SU-DHL-6 (cell line): ENCODE measurements around the gene ATXN7L1.

Experiments
- H2AFZ ChIP-seq: fragments of 200-600 bp; sonication (generic); 2 replicates; pipeline ENCODE4 v1.6.1; 2014; ENCODE audit warnings: low read depth, mild to moderate bottlenecking, moderate library complexity, mixed read lengths, antibody characterized with exemption, low read length; ENCODE audit not compliant: severe bottlenecking
- H3F3A ChIP-seq: fragments of 200-600 bp; shearing (Covaris generic); 2 replicates; pipeline ENCODE4 v1.6.0; 2016; ENCODE audit warnings: antibody characterized with exemption, mild to moderate bottlenecking; ENCODE audit not compliant: insufficient read depth
- H3K27ac ChIP-seq: fragments of 200-600 bp; sonication (generic); 2 replicates; pipeline ENCODE4 v1.5.1; 2016; ENCODE audit warnings: low read depth, mild to moderate bottlenecking, low read length, moderate library complexity, mixed read lengths
- H3K27me3 ChIP-seq: fragments of 200-600 bp; sonication (generic), shearing (Covaris generic); 2 replicates; pipeline ENCODE4 v1.6.0; 2014; ENCODE audit warnings: mild to moderate bottlenecking, low read length
- H3K36me3 ChIP-seq: fragments of 200-600 bp; sonication (generic); 2 replicates; pipeline ENCODE4 v1.6.1; 2014; ENCODE audit warnings: mild to moderate bottlenecking, low read length, mixed read lengths
- H3K4me2 ChIP-seq: fragments of 300-600, 200-600 bp; shearing (Covaris generic), sonication (generic); 2 replicates; pipeline ENCODE4 v1.6.0; 2014; ENCODE audit warnings: low read length, low read depth, mild to moderate bottlenecking; ENCODE audit not compliant: poor library complexity, severe bottlenecking
- H3K4me3 ChIP-seq: fragments of 200-600 bp; sonication (generic); 2 replicates; pipeline ENCODE4 v1.5.1; 2014; ENCODE audit warnings: antibody characterized with exemption, low read length, mild to moderate bottlenecking, mixed read lengths; ENCODE audit not compliant: insufficient read depth, poor library complexity, severe bottlenecking
- H3K79me2 ChIP-seq: fragments of 200-600 bp; sonication (generic); 2 replicates; pipeline ENCODE4 v1.6.1; 2014; ENCODE audit warnings: mild to moderate bottlenecking, low read length, moderate library complexity; ENCODE audit not compliant: insufficient read depth
- H3K9ac ChIP-seq: fragments of 200-600 bp; sonication (generic); 2 replicates; pipeline ENCODE4 v1.7.0; 2014; ENCODE audit warnings: mild to moderate bottlenecking, low read length
- H3K9me2 ChIP-seq: fragments of 200-600 bp; sonication (generic); replicated peaks from 2 replicates; pipeline ENCODE4 v1.6.1; 2014; ENCODE audit warnings: low read length; ENCODE audit not compliant: insufficient read depth
- H3K9me3 ChIP-seq: fragments of 200-600 bp; sonication (generic); 2 replicates; pipeline ENCODE4 v1.6.1; 2014; ENCODE audit warnings: low read length, mixed read lengths; ENCODE audit not compliant: insufficient read depth
- H4K20me1 ChIP-seq: fragments of 200-600 bp; sonication (generic); 2 replicates; pipeline ENCODE4 v1.6.1; 2014; ENCODE audit warnings: low read depth, mild to moderate bottlenecking, antibody characterized with exemption, low read length, moderate library complexity, mixed read lengths
- CTCF ChIP-seq: fragments of 200-600 bp; sonication (generic); IDR thresholded peaks from one replicate; pipeline ENCODE4 v1.5.1; 2017; ENCODE audit warnings: antibody characterized with exemption, mild to moderate bottlenecking, low read length, moderate library complexity; ENCODE audit not compliant: insufficient read depth, poor library complexity, severe bottlenecking
- EZH2phosphoT487 ChIP-seq: fragments of 200-600 bp; sonication (generic), shearing (Covaris generic); conservative IDR thresholded peaks from 2 replicates; pipeline ENCODE4 v1.6.1; 2018; ENCODE audit warnings: mild to moderate bottlenecking, antibody characterized with exemption, low read length, moderate library complexity, mixed read lengths

ATXN7L1 gene

GRCh38 chr7:105759670-105760550 is 116.5 kb downstream of the ATXN7L1 start:
- TF ChIP-seq EZH2phosphoT487 (no peak), CTCF (peak; percentile 63)
- H3K9me2 ChIP-seq, result no peaks in the 10 kb centered on the region
- H3K27ac ChIP-seq, result no peak overlapping the region
- no peaks in the 10 kb centered on the region for H3K9me3 ChIP-seq
- H2AFZ ChIP-seq, result no peak overlapping the region
- H3K36me3 ChIP-seq, result no peaks in the 10 kb centered on the region
- H4K20me1 ChIP-seq, result no peaks in the 10 kb centered on the region
- no peak overlapping the region for H3K4me3 ChIP-seq
- no peak overlapping the region for H3K4me2 ChIP-seq
- no peaks in the 10 kb centered on the region for H3K27me3 ChIP-seq
- no peak overlapping the region for H3K9ac ChIP-seq
- no peaks in the 10 kb centered on the region for H3F3A ChIP-seq
- H3K79me2 ChIP-seq, result no peaks in the 10 kb centered on the region

GRCh38 chr7:105756367-105756766 is 120.0 kb downstream of the ATXN7L1 start:
- Histone ChIP-seq H3K27ac (no peak overlapping the region), H3K79me2 (no peaks in the 10 kb centered on the region), H2AFZ (no peak overlapping the region), H3F3A (no peaks in the 10 kb centered on the region), H3K4me2 (no peak overlapping the region), H3K9ac (no peak overlapping the region), H3K36me3 (no peaks in the 10 kb centered on the region), H3K9me2 (no peaks in the 10 kb centered on the region), H3K9me3 (no peaks in the 10 kb centered on the region), H3K4me3 (no peak overlapping the region), H4K20me1 (no peaks in the 10 kb centered on the region), H3K27me3 (no peaks in the 10 kb centered on the region)
- TF ChIP-seq CTCF, result no peak
- no peak for TF ChIP-seq EZH2phosphoT487

- Histone ChIP-seq H3F3A (no peaks in the 10 kb centered on the region), H3K9me2 (no peaks in the 10 kb centered on the region), H3K4me3 (no peak overlapping the region), H3K27me3 (no peaks in the 10 kb centered on the region), H3K79me2 (no peaks in the 10 kb centered on the region), H4K20me1 (no peaks in the 10 kb centered on the region), H3K9me3 (no peaks in the 10 kb centered on the region), H3K27ac (no peak overlapping the region), H3K4me2 (no peak overlapping the region), H3K9ac (no peak overlapping the region), H3K36me3 (no peaks in the 10 kb centered on the region), H2AFZ (no peak overlapping the region)
- no peak for TF ChIP-seq EZH2phosphoT487
- no peak for TF ChIP-seq CTCF
Measured at GRCh38 chr7:105752671-105753275, 123.6 kb downstream of the ATXN7L1 start.
